NB4 (cell line): ENCODE results near the gene TMEM130.

ENCODE experiments used
- CTCF ChIP-seq: IDR thresholded peaks from one replicate; pipeline ENCODE4 v1.5.1; 2012; ENCODE audit warnings: low read depth, low read length
- TF ChIP-seq, protein P1 (sequence below): IDR thresholded peaks from 2 replicates; pipeline ENCODE4 v1.6.1; 2011; ENCODE audit warnings: low read depth, low read length

- TF ChIP-seq, protein P1, sequence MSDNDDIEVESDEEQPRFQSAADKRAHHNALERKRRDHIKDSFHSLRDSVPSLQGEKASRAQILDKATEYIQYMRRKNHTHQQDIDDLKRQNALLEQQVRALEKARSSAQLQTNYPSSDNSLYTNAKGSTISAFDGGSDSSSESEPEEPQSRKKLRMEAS: no peak
- no peak for TF ChIP-seq CTCF
These were observed 54.5 kb downstream of the TMEM130 start for GRCh38 chr7:98815313-98815712.
